Endothelial cell of umbilical vein (primary cell): ENCODE data around the gene FBXO2. TPM values are rescaled to one million over a fixed set of nuclear protein-coding genes. Genes with fewer than 3 reads are reported as not detected.

Experiments used
- BruUV-seq: library from RNA; stranded (reverse); fragments of 400-500 nt; replicated peaks from 2 replicates; lab custom pipeline; 2021; lab: Mats Ljungman, UMichigan
- CTCF ChIA-PET: fragments of 300-600, 350-600 bp; sonication (Branson Sonifier 250); formaldehyde crosslinking; loops from one replicate; lab custom pipeline; 2021; ENCODE audit warnings: antibody characterized with exemption, inconsistent platforms; lab: Charles Lee
- POLR2A ChIA-PET: fragments of 300-600, 350-600 bp; sonication (Branson Sonifier 250); formaldehyde crosslinking; loops from one replicate; lab custom pipeline; 2021; ENCODE audit warnings: antibody characterized with exemption, inconsistent platforms; lab: Charles Lee
- DNase-seq: peaks from one replicate; pipeline ENCODE4 v3.0.0-alpha.2; 2011; ENCODE audit warnings: low read depth, low spot score
- FAIRE-seq: peaks from 2 replicates; lab custom pipeline; 2011; peaks lifted over from hg19 to GRCh38; lab: Jason Lieb, UNC
- H2AFZ ChIP-seq: 2 replicates; pipeline ENCODE4 v1.6.0; 2012; ENCODE audit warnings: low read depth, low read length, control low read depth, inconsistent platforms
- H3K27ac ChIP-seq: 2 replicates; pipeline ENCODE4 v1.5.1; 2011; ENCODE audit warnings: low read depth, mild to moderate bottlenecking, control low read depth, low read length, moderate library complexity; ENCODE audit not compliant: insufficient read depth
- H3K27me3 ChIP-seq, 2 experiments: 2 replicates each; pipeline versions ENCODE4 v1.6.0 to v1.6.1; 2011; ENCODE audit warnings: low read length in 2 of 2, mixed read lengths in 1 of 2; ENCODE audit not compliant: control insufficient read depth in 2 of 2, insufficient read depth in 2 of 2
- H3K36me3 ChIP-seq, 2 experiments: 2 replicates in 1 of 2; 3 replicates in 1 of 2; pipeline ENCODE4 v1.5.1; 2011; ENCODE audit warnings: low read length in 2 of 2, mild to moderate bottlenecking in 1 of 2, moderate library complexity in 1 of 2; ENCODE audit not compliant: control insufficient read depth in 2 of 2, insufficient read depth in 2 of 2; ENCODE audit errors: extremely low read depth in 1 of 2
- H3K4me1 ChIP-seq: 3 replicates; pipeline ENCODE4 v1.5.1; 2011; ENCODE audit warnings: mild to moderate bottlenecking, low read length; ENCODE audit not compliant: control insufficient read depth, insufficient read depth; ENCODE audit errors: extremely low read depth
- H3K4me2 ChIP-seq: 2 replicates; pipeline ENCODE4 v1.6.1; 2011; ENCODE audit warnings: low read length, control low read depth, mixed read lengths; ENCODE audit not compliant: insufficient read depth
- H3K4me3 ChIP-seq, 3 experiments: fragments of 200-600 bp in 1 of 3; sonication (generic), shearing (Covaris generic) in 1 of 3; replicated peaks in 1 of 3; 2 replicates each; pipeline ENCODE4 v1.5.1; 2011 to 2016; ENCODE audit warnings: control low read depth in 3 of 3, low read length in 3 of 3, mild to moderate bottlenecking in 2 of 3, inconsistent platforms in 1 of 3, low read depth in 1 of 3, moderate library complexity in 1 of 3; ENCODE audit not compliant: insufficient read depth in 1 of 3
- H3K79me2 ChIP-seq: 2 replicates; pipeline ENCODE4 v1.6.0; 2012; ENCODE audit warnings: low read length, inconsistent platforms; ENCODE audit not compliant: control insufficient read depth, insufficient read depth
- H3K9ac ChIP-seq: replicated peaks from 2 replicates; pipeline ENCODE3; 2011; ENCODE audit warnings: low read length, control low read depth; ENCODE audit not compliant: insufficient read depth; ENCODE audit errors: extremely low read depth
- H3K9me1 ChIP-seq: replicated peaks from 3 replicates; pipeline ENCODE4 v1.6.0; 2011; ENCODE audit warnings: mild to moderate bottlenecking, low read length; ENCODE audit not compliant: control insufficient read depth, insufficient read depth; ENCODE audit errors: extremely low read depth
- H3K9me3 ChIP-seq: replicated peaks from 2 replicates; pipeline ENCODE4 v1.5.1; 2012; ENCODE audit warnings: low read length, inconsistent platforms; ENCODE audit not compliant: control insufficient read depth, insufficient read depth
- H4K20me1 ChIP-seq: replicated peaks from 2 replicates; pipeline ENCODE3; 2011; ENCODE audit warnings: mild to moderate bottlenecking, low read length; ENCODE audit not compliant: control insufficient read depth, insufficient read depth; ENCODE audit errors: extremely low read depth
- EZH2 ChIP-seq: IDR thresholded peaks from 2 replicates; pipeline ENCODE4 v1.6.1; 2012; ENCODE audit warnings: borderline replicate concordance, low read depth, mild to moderate bottlenecking, moderate library complexity, low read length, inconsistent platforms; ENCODE audit not compliant: severe bottlenecking
- FOS ChIP-seq: IDR thresholded peaks from 2 replicates; pipeline ENCODE4 v1.6.1; 2011; ENCODE audit warnings: mild to moderate bottlenecking, low read length, moderate library complexity, borderline replicate concordance; ENCODE audit not compliant: insufficient read depth
- GATA2 ChIP-seq: IDR thresholded peaks from 2 replicates; pipeline ENCODE4 v1.7.0; 2011; ENCODE audit warnings: low read depth, mild to moderate bottlenecking, moderate library complexity, mixed read lengths, low read length; ENCODE audit not compliant: insufficient read length, insufficient read depth
- JUN ChIP-seq: IDR thresholded peaks from 2 replicates; pipeline ENCODE4 v1.6.1; 2011; ENCODE audit warnings: borderline replicate concordance, low read depth; ENCODE audit not compliant: insufficient read length, insufficient read depth
- MYC ChIP-seq: IDR thresholded peaks from one replicate; pipeline ENCODE4 v1.6.1; 2011; ENCODE audit warnings: mild to moderate bottlenecking, low read depth, low read length
- POLR2A ChIP-seq: IDR thresholded peaks from 2 replicates; pipeline ENCODE4 v1.6.1; 2012; ENCODE audit warnings: low read depth, mild to moderate bottlenecking, control low read depth, low read length
- POLR2AphosphoS5 ChIP-seq: IDR thresholded peaks from 2 replicates; pipeline ENCODE4 v1.6.1; 2012; ENCODE audit warnings: low read depth, mild to moderate bottlenecking, control low read depth, low read length, moderate library complexity; ENCODE audit not compliant: insufficient read depth
- dilution Hi-C: fragments of 300-500 bp; cut with MboI; formaldehyde crosslinking; loops from one replicate; pipeline ENCODE4 v1.15.0; 2019; ENCODE audit warnings: low sequenced_read_pairs; ENCODE audit not compliant: extremely low pct_ligation_motif_present
- intact Hi-C: fragments of 100-400 bp; cut with micrococcal nuclease; formaldehyde crosslinking; loops from one replicate; pipeline ENCODE4 v1.10.0; 2022
- polyA plus RNA-seq, 4 experiments: library from polyadenylated mRNA; depleted of rRNA in 3 of 4; stranded (reverse) in 3 of 4; unstranded in 1 of 4; fragments of >200 nt; gene quantifications; 2 replicates each; pipeline versions ENCODE4 v1.2.1 to v1.2.3, GENCODE V29; 2011 to 2012; ENCODE audit warnings: missing spikeins in 1 of 4
- total RNA-seq: library from RNA; stranded (reverse); gene quantifications from 2 replicates; pipeline ENCODE4 v1.2.3, GENCODE V29; 2021
- TF ChIP-seq, protein P1 (sequence below): IDR thresholded peaks from 2 replicates; pipeline ENCODE4 v1.6.1; 2011; ENCODE audit not compliant: insufficient read depth, insufficient read length
- TF ChIP-seq, protein P2 (sequence below), 2 donors: IDR thresholded peaks; 1 replicate in 1 of 2; 2 replicates in 1 of 2; pipeline ENCODE4 v1.5.1; 2011; ENCODE audit warnings: low read length in 2 of 2, mild to moderate bottlenecking in 2 of 2, moderate library complexity in 2 of 2, control low read depth in 1 of 2, inconsistent platforms in 1 of 2, low read depth in 1 of 2; ENCODE audit not compliant: insufficient read depth in 1 of 2; ENCODE audit errors: extremely low read depth in 1 of 2

FBXO2 gene
- total and polyA plus RNA-seq, 2 donors (not counting 3 experiments of a cell fraction or from before 2014, with no cell fraction given): 0.42 to 0.91 TPM

DNA sequence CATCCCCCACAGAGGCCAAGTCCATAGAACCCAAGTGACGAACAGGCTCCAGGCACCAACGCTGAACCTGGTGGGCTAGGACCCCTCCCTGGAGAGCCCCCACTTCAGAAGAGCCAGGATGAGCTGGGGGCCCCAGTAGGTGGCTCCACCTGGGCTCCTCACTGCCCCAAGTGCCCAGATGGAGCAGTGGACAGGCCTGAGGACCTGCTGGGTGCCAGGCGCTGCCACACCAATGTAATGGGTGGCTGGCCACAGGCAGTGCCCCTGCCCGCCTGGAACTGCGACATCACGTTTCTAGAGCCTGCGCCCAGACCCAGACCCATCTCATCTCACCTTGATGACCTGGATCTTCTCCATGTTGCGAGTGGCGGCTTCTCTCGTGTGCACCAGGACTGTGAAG is 21.1 kb upstream of the FBXO2 start:
- Histone ChIP-seq H4K20me1 (no peaks in the 10 kb centered on the region), H3K36me3 (peaks cover 0 to 14% of the 10 kb centered on the region in 2 experiments), H3K79me2 (no peaks in the 10 kb centered on the region), H3K27me3 (no peaks in the 10 kb centered on the region), H3K4me1 (peaks cover 2% of the 10 kb centered on the region), H3K27ac (no peak overlapping the region), H3K4me2 (no peak overlapping the region), H3K4me3 (no peak overlapping the region), H3K9ac (no peak overlapping the region), H2AFZ (no peak overlapping the region), H3K9me3 (no peaks in the 10 kb centered on the region), H3K9me1 (no peaks in the 10 kb centered on the region)
- ChIA-PET CTCF (interaction anchor here (1.0 kb wide), 1 partner anchor 11 kb away, joined by 4 read pairs; the partner anchor contains the start of gene FBXO6), POLR2A (no interaction called here)
- TF ChIP-seq POLR2A: no peak
- no peak for TF ChIP-seq GATA2
- TF ChIP-seq POLR2AphosphoS5: no peak
- no peak for TF ChIP-seq JUN
- TF ChIP-seq, protein P1, sequence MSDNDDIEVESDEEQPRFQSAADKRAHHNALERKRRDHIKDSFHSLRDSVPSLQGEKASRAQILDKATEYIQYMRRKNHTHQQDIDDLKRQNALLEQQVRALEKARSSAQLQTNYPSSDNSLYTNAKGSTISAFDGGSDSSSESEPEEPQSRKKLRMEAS: no peak
- no TSS peak for BruUV-seq
- intact Hi-C loops: no loop called here
- FAIRE-seq (no peak), DNase-seq (no peak)
- dilution Hi-C loops: no loop called here

DNA sequence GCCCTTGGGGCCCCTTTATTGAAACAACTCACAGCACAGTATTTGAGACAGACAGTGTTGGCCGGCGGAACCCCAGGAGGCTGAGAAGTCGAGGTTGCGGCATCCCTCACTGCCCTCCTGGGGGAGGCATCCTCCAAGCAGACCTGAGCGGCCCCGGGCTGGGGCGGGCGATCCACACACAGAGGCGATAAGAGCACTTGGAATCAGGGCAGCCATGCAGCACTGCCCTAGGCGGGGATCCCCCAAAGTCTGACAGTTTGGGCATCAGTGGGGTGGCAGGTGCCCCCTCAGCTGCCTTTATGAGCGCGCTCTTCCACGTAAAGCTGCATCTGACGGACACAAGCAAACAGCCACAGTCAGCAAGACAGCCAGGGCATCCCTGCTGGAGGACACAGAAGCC is 20.3 kb upstream of the FBXO2 start:
- POLR2A ChIA-PET: no interaction called here
- no peak overlapping the region for H3K27ac ChIP-seq
- H3K9ac ChIP-seq: no peak overlapping the region
- intact Hi-C loops (no loop called here), dilution Hi-C loops (no loop called here)
- no peaks in the 10 kb centered on the region for H3K9me3 ChIP-seq
- TF ChIP-seq MYC (no peak), JUN (no peak), EZH2 (no peak), POLR2A (no peak), GATA2 (no peak), FOS (no peak)
- TF ChIP-seq, protein P2, sequence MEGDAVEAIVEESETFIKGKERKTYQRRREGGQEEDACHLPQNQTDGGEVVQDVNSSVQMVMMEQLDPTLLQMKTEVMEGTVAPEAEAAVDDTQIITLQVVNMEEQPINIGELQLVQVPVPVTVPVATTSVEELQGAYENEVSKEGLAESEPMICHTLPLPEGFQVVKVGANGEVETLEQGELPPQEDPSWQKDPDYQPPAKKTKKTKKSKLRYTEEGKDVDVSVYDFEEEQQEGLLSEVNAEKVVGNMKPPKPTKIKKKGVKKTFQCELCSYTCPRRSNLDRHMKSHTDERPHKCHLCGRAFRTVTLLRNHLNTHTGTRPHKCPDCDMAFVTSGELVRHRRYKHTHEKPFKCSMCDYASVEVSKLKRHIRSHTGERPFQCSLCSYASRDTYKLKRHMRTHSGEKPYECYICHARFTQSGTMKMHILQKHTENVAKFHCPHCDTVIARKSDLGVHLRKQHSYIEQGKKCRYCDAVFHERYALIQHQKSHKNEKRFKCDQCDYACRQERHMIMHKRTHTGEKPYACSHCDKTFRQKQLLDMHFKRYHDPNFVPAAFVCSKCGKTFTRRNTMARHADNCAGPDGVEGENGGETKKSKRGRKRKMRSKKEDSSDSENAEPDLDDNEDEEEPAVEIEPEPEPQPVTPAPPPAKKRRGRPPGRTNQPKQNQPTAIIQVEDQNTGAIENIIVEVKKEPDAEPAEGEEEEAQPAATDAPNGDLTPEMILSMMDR (IDR thresholded peaks at IDR 0.05; ENCODE audit: extremely low read depth in 1 of 2, insufficient read depth in 1 of 2, low read depth in 1 of 2, low read length in 2 of 2): no peak
- TF ChIP-seq, protein P1: no peak
- DNase-seq (no peak), FAIRE-seq (no peak)
- BruUV-seq: no TSS peak
- no peaks in the 10 kb centered on the region for H3K4me1 ChIP-seq
- H3K79me2 ChIP-seq: no peaks in the 10 kb centered on the region
- peaks cover 0 to 14% of the 10 kb centered on the region in 2 experiments for H3K36me3 ChIP-seq
- no peaks in the 10 kb centered on the region for H4K20me1 ChIP-seq
- CTCF ChIA-PET: interaction anchor here (1.1 kb wide), 1 partner anchor 10 kb away, joined by 4 read pairs; the partner anchor contains the start of gene FBXO6
- no peak overlapping the region for H2AFZ ChIP-seq
- H3K27me3 ChIP-seq: no peaks in the 10 kb centered on the region
- no peak overlapping the region for H3K4me2 ChIP-seq
- H3K4me3 ChIP-seq: no peak overlapping the region
- no peaks in the 10 kb centered on the region for H3K9me1 ChIP-seq
